Astrocyte of the spinal cord (primary cell): ENCODE results near the gene LRRIQ3.

ENCODE experiments used
- DNase-seq: peaks from one replicate; pipeline ENCODE4 v3.0.0; 2011; ENCODE audit warnings: low read depth, low spot score
- H3K4me3 ChIP-seq: 2 replicates; pipeline ENCODE4 v1.5.1; 2011; ENCODE audit warnings: low read depth, mild to moderate bottlenecking, low read length, moderate library complexity
- in situ Hi-C: cut with HindIII; loops from 2 replicates; pipeline ENCODE4 v1.10.0; 2017; ENCODE audit warnings: low sequenced_read_pairs
- TF ChIP-seq, protein P1 (sequence below): IDR thresholded peaks from 2 replicates; pipeline ENCODE4 v1.5.1; 2012; ENCODE audit warnings: low read depth, mild to moderate bottlenecking, low read length, inconsistent platforms

The LRRIQ3 gene, protein sequence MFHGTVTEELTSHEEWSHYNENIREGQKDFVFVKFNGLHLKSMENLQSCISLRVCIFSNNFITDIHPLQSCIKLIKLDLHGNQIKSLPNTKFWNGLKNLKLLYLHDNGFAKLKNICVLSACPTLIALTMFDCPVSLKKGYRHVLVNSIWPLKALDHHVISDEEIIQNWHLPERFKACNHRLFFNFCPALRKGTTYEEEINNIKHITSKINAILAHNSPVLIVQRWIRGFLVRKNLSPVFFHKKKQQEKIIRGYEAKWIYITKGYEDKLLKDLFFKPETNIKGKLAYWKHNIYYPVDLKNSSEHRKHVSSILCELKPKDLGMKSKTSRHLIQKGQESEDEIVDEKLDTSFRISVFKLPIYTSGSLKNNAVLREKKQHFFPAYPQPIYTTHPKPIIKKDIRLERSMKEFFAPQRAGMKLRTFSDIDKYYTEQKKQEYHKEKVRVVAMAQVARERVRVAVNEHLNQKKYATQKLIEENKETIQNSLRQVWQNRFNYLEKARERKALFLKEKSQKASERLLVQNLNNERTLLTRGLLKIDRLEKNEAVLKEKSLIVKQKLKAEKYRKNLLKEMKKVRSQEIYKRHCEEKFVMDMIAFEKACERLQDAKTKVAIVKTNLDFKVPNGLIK

DNA sequence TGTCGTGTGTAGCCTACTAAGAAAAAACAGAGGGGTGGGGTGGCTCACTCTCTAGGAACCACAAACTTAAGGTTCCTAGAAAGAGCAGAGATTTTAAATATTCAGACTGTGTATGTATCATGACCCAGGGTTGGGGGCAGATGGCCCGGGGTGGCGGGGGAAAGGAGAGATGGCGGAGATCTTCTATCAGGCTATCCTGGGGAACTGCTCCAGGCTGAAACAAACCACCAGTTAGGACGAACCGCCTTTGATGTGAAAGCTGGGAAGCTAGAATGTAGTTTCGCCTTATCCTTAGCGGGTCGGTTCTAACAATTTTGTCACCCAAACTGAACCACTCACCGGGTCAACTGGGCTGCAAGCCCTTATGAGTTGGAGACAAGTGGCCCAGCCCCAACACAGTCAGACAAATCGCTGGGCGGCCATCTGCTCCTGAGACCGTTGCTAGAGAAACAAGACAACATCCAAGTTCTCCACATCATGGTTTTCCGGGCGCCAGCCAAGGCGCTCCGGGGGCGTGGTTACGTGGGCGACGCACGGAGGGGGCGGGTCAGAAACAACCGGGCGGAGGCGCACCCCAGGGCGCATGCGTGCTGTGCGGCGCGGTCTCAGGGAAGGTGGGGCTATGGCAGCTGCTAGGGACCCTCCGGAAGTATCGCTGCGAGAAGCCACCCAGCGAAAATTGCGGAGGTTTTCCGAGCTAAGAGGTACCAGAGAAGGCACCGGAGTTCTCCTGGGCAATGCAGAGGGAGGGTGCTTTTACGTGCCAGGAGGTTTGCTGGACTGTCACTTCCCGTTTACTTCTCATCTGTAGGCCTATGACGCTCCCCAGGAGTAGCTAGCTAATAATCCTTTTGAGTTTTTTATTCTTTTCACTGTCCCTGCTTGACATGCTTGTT, at the start of gene LRRIQ3, which contains the start of gene FPGT:
TSS of gene LRRIQ3 (minus strand) at position 520 of the 896 bp plus-strand sequence. CDS start 14,492 bp downstream, outside the sequence.
TSS of gene FPGT (plus strand) at position 586 of the 896 bp plus-strand sequence. CDS start at position 623, 37 bp downstream.
- TF ChIP-seq, protein P1, sequence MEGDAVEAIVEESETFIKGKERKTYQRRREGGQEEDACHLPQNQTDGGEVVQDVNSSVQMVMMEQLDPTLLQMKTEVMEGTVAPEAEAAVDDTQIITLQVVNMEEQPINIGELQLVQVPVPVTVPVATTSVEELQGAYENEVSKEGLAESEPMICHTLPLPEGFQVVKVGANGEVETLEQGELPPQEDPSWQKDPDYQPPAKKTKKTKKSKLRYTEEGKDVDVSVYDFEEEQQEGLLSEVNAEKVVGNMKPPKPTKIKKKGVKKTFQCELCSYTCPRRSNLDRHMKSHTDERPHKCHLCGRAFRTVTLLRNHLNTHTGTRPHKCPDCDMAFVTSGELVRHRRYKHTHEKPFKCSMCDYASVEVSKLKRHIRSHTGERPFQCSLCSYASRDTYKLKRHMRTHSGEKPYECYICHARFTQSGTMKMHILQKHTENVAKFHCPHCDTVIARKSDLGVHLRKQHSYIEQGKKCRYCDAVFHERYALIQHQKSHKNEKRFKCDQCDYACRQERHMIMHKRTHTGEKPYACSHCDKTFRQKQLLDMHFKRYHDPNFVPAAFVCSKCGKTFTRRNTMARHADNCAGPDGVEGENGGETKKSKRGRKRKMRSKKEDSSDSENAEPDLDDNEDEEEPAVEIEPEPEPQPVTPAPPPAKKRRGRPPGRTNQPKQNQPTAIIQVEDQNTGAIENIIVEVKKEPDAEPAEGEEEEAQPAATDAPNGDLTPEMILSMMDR = no peak
- DNase-seq = peak; percentile 97
- in situ Hi-C loops = no loop called here
- H3K4me3 ChIP-seq = peak within 1 kb of the TSS; percentile 71

DNA sequence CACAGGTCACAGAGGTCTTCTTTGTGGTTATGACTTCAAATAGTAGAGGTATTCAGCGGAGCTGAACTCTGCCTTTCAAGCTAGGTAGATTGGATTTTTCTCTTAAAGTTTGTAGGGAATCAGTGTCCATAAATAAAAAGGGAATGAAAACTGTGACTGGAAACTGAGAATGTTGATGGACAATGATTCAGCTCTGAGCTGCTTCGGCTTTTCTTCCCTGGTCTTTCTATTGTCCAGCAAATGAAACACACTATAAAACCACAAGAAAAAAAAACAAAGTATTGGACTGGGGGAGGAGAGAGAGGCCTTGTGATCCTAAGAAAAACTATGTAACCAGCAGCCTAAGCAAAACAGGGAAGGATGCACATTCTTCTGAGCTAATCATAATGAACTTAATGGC, 48.3 kb upstream of the LRRIQ3 start:
- in situ Hi-C loops = no loop called here
- TF ChIP-seq, protein P1 = no peak
- no peak overlapping the region for H3K4me3 ChIP-seq
- peak; percentile 61 for DNase-seq

DNA sequence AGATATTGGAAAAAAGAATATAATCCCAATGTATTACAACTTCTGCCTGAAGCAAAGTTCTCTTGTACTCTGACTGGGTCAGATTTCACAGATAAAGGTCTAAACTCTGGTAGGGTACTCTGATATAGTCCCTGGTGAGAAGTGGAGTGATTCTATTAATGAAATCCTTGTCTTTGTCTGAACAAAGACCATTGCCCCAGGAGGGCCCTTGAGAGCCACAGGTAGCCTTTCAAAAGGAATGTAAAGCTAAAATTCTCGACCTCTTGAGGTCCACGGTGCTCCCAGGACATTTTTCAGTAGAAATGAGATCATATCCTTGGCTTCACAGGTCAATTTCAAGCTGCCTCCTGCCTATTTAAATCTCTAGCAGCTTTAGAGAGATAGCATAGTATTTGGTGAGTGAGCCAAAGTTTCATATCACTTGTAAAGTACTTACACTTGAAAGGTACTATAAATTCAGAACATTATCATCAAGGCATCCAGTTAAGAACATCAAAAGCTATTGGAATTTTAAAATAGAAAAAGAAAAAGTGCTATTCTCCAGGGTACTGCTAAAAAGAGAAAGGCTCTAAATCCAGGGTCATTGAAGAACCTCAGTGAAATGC, 47.3 kb upstream of the LRRIQ3 start:
- H3K4me3 ChIP-seq = no peak overlapping the region
- TF ChIP-seq, protein P1 = no peak
- peak; percentile 5 for DNase-seq
- in situ Hi-C loops = no loop called here

DNA sequence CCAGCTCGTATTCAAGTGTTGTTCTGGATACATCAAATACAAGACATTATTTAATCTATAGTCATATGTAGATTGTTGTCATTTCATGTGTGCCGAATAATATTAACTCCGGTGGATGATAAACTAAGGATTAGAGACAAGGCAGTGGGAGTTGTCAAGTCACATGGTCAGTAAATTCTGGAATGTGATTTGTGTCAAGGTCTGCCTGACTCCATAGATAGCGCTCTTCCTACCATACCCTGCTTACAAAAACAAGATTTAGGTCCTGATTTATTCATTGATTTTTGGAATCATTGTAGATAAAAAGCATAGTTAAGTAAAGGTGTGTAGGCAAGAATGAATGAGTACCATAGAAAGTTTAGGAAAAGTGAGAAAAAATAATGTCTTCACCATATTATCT, 39.8 kb upstream of the LRRIQ3 start:
- in situ Hi-C loops = no loop called here
- TF ChIP-seq, protein P1 = no peak
- DNase-seq = no peak
- H3K4me3 ChIP-seq = no peak overlapping the region

DNA sequence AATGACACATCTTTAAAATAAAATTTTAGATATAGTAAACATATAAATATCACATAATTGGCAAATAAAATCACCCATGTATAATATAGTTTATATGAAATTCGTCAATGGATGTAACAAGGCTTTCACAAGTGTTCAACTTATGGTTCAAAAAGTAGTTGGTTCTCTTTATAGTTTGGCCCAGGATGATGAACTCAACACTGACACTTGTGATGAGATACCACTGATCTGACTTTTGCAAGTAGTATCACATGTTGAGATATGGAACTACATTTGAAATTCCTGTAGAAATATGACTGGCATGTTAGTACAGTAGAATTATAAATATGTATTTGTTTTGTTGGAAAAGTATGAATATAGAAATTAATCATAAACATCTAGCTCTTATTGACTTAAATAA, 39.1 kb upstream of the LRRIQ3 start:
- H3K4me3 ChIP-seq = no peak overlapping the region
- no peak for DNase-seq
- in situ Hi-C loops = no loop called here
- TF ChIP-seq, protein P1 = no peak

DNA sequence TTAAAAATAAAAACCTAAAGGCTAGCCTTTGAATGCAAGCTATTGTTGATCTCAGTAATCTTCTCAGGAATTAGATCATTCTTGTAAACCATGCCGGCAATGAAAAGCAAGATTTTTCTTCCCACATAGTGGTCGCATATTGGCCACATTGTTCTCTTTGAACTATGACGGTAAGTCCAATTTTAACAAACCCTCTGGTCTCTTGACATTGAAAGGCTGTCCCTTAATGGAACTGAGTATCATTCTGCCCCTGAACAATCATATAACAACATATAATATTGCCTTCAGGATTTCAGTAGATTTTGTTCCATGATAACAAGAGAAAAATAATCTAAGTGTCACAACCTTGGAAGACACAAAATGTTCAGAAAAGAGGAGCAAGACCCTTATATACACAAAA, 38.5 kb upstream of the LRRIQ3 start:
- H3K4me3 ChIP-seq = no peak overlapping the region
- TF ChIP-seq, protein P1 = no peak
- in situ Hi-C loops = no loop called here
- no peak for DNase-seq
